ENCODE measurements around the gene LSR. TPM values are rescaled to one million over a fixed set of nuclear protein-coding genes. Genes with fewer than 3 reads are reported as not detected.

Gene LSR
- total RNA-seq, 1 experiment from 2014 or later: 211 TPM

DNA sequence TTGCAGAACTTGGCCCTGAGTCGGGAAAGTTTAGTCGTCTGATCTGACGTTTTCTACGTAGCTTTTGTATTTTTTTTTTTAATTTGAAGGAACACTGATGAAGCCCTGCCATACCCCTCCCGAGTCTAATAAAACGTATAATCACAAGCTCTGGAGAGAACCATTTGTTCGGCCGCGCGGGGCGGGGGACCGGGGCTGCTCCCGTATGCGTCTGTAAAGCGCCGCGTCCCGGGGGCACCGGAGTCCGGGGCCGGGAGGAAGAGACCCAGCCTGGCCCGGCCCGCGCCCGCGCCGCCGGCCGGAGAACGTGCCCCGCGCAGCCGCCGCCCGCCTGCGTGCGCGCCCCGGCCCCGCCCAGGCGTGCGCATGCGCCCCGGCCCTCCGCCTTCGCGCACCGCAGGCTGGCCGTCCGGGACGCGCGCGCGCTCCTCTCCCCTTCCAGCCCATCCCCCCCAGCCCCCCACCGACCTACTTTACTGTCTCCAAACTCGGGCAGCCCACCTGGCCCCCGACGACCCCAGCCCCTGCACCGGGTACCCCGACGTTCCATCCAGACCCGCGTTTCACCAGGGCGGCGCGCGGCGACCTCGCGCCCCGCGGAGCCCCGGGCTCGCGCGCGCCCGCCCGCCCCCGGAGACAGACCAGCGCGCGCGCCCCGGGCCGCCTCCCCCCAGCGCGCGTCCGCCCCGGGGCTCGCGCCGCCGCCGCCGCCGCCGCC, 19.2 kb downstream of the LSR start:
- peaks cover 16 to 26% of the 10 kb centered on the region in 2 experiments; a peak in 3 of 4 replicates for H3K36me3 ChIP-seq (ENCODE audit: control insufficient read depth in 1 of 2, insufficient read depth in 2 of 2, low read length in 2 of 2)
- peak overlapping the region; percentile 93 for H3K27ac ChIP-seq (ENCODE audit: low read depth, low read length)
- CTCF ChIA-PET: interaction anchor here (0.6 kb wide), 1 partner anchor 127 kb away, joined by 3 read pairs; no protein-coding TSS in a partner anchor
- no peaks in the 10 kb centered on the region for H3K9me2 ChIP-seq (ENCODE audit: insufficient read depth)
- H3K9me3 ChIP-seq (ENCODE audit: control insufficient read depth in 1 of 2, insufficient read depth in 1 of 2, low read depth in 1 of 2, low read length in 2 of 2): no peaks in the 10 kb centered on the region
- peak overlapping the region; percentile 78 to 82 for H3K4me3 ChIP-seq (replicated peaks in 1 of 2; ENCODE audit: low read depth in 1 of 2, low read length in 2 of 2)
- RAD21 ChIA-PET (ENCODE audit: low non-redundant PET in 1 of 2, low total read pairs in 2 of 2, uncharacterized antibody in 2 of 2, unreplicated experiment in 2 of 2): interaction anchor here (0.6 to 1.2 kb wide), 3 partner anchors 13 to 601 kb away, joined by 3 to 4 read pairs (median 4); no protein-coding TSS in a partner anchor
- TF ChIP-seq SRF (IDR thresholded peaks at IDR 0.05; ENCODE audit: low read depth): no peak
- TF ChIP-seq REST (IDR thresholded peaks at IDR 0.05; ENCODE audit: low read depth): no peak
- TF ChIP-seq POLR2A (IDR thresholded peaks at IDR 0.05; ENCODE audit: borderline replicate concordance, extremely low read depth, insufficient read depth, insufficient read length): peak; percentile 33
- no peak for TF ChIP-seq FOSL1 (IDR thresholded peaks at IDR 0.05; ENCODE audit: low read depth)
- no peak for TF ChIP-seq EZH2 (IDR thresholded peaks at IDR 0.05)
- 0 out of 2 replicates have a peak, but pooled peaks have one; percentile 37 for TF ChIP-seq SIN3A (IDR thresholded peaks at IDR 0.05; ENCODE audit: low read depth)
- TF ChIP-seq SP1 (IDR thresholded peaks at IDR 0.05; ENCODE audit: low read depth): no peak
- TF ChIP-seq, protein P1, sequence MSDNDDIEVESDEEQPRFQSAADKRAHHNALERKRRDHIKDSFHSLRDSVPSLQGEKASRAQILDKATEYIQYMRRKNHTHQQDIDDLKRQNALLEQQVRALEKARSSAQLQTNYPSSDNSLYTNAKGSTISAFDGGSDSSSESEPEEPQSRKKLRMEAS (IDR thresholded peaks at IDR 0.05): no peak
- peak; percentile 82 for TF ChIP-seq POLR2AphosphoS5 (IDR thresholded peaks at IDR 0.05; ENCODE audit: low read depth, low read length)
- no peak for TF ChIP-seq CBX3 (IDR thresholded peaks at IDR 0.05; ENCODE audit: low read depth)
- TF ChIP-seq ELF1 (IDR thresholded peaks at IDR 0.05; ENCODE audit: borderline replicate concordance, low read depth): no peak
- intact Hi-C loops (cut with micrococcal nuclease): no loop called here
- H4K20me1 ChIP-seq (ENCODE audit: insufficient read depth): no peaks in the 10 kb centered on the region
- BruUV-seq (replicated peaks): no TSS peak
- no peaks in the 10 kb centered on the region for H3K27me3 ChIP-seq (ENCODE audit: insufficient read depth, low read length)
- H2AFZ ChIP-seq (ENCODE audit: low read depth, low read length, poor library complexity, severe bottlenecking): no peak overlapping the region
- H3K79me2 ChIP-seq (ENCODE audit: insufficient read depth, low read length): peaks cover 25% of the 10 kb centered on the region; the same call in 1 of the 2 replicates
- peak overlapping the region; percentile 94 for H3K9ac ChIP-seq (ENCODE audit: low read length)
- H3K4me1 ChIP-seq (ENCODE audit: control insufficient read depth in 1 of 2, insufficient read depth in 2 of 2, low read length in 2 of 2): peaks cover 9 to 41% of the 10 kb centered on the region in 2 experiments; a peak in 3 of 4 replicates
- ATAC-seq (peak; percentile 52), DNase-seq (ENCODE audit: low read depth, low spot score) (peak; percentile 24)
- H3K4me2 ChIP-seq (ENCODE audit: low read length): peak overlapping the region; percentile 93
- POLR2A ChIA-PET: no interaction called here
